Activated T-cell treated with anti-CD3 and anti-CD28 coated beads, Interleukin-2, amount 50 U/mL, for 72 hours (primary cell): ENCODE measurements around the gene CYP24A1. TPM values are rescaled to one million over a fixed set of nuclear protein-coding genes. Genes with fewer than 3 reads are reported as not detected.

Experiments
- ATAC-seq, 2 donors: fragments of 150-1000 bp; cut with Tn5 transposase; replicated peaks in 1 of 2; 2 replicates each; pipeline ENCODE4 v1.10.0; 2021; ENCODE audit warnings: moderate library complexity in 2 of 2, mild to moderate bottlenecking in 1 of 2
- DNase-seq, 2 donors: peaks; one replicate each; pipeline ENCODE4 v3.0.0; 2021 to 2022; ENCODE audit warnings: mixed read lengths in 1 of 2
- H3K27ac Mint-ChIP-seq: one replicate; pipeline ENCODE4 v1.8.0; 2022; ENCODE audit warnings: mild to moderate bottlenecking, moderate library complexity, mixed read lengths
- H3K27me3 Mint-ChIP-seq: one replicate; pipeline ENCODE4 v1.8.0; 2022; ENCODE audit warnings: low read depth, mixed read lengths
- H3K36me3 Mint-ChIP-seq, 2 donors: one replicate each; pipeline ENCODE4 v1.8.0; 2022; ENCODE audit warnings: mixed read lengths in 2 of 2, mild to moderate bottlenecking in 1 of 2; ENCODE audit not compliant: insufficient read depth in 2 of 2
- H3K4me1 Mint-ChIP-seq: one replicate; pipeline ENCODE4 v1.8.0; 2022; ENCODE audit warnings: low read depth, mixed read lengths
- H3K4me3 Mint-ChIP-seq, 2 donors: one replicate each; pipeline ENCODE4 v1.8.0; 2022; ENCODE audit warnings: mild to moderate bottlenecking in 2 of 2, mixed read lengths in 2 of 2, moderate library complexity in 2 of 2
- H3K9me3 Mint-ChIP-seq, 2 donors: one replicate each; pipeline ENCODE4 v1.8.0; 2022; ENCODE audit warnings: mixed read lengths in 2 of 2
- total RNA-seq, 2 donors: library from RNA; stranded (reverse); gene quantifications; one replicate each; pipeline ENCODE4 v1.2.3, GENCODE V29; 2022

CYP24A1 gene
- not detected for total RNA-seq

- peak within 1 kb of the TSS; percentile 76 to 79 for H3K4me3 Mint-ChIP-seq
- H3K4me1 Mint-ChIP-seq = peaks cover 22% of the 10 kb centered on the region
- H3K9me3 Mint-ChIP-seq = no peaks in the 10 kb centered on the region
- ATAC-seq (peak; percentile 43 to 45), DNase-seq (peak in 1 of 2 donors; percentile 18)
- H3K27me3 Mint-ChIP-seq = peaks cover 63% of the 10 kb centered on the region
- H3K36me3 Mint-ChIP-seq = no peaks in the 10 kb centered on the region
- H3K27ac Mint-ChIP-seq = no peak within 1 kb of the TSS
Observed at GRCh38 chr20:54173653-54174456, at the start of gene CYP24A1. Gene CYP24A1 (minus strand): TSS chr20:54173986. CDS start chr20:54173579, 407 bp downstream.

DNA sequence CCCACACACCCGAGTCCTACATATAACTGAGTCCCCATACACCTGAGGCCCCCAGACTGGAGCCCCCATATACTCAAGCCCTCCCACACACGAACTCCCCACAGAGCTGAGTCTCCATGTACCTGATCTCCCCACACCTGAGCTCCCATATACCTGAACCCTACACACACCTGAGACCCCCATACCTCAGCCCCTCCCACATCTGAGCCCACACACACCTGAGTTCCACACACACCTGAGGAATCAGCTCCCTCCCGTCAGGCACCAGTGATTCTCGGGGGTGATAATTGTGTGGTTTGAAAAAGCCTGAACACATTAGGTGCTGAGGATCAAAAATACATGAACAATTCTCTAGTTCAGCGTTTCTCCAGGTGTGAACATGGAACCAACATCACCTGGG lies 49.5 kb upstream of the CYP24A1 start:
- Mint-ChIP-seq H3K4me3 (no peak overlapping the region), H3K27me3 (no peaks in the 10 kb centered on the region), H3K9me3 (peaks cover 3 to 6% of the 10 kb centered on the region in 2 donors), H3K4me1 (peaks cover 26% of the 10 kb centered on the region), H3K36me3 (no peaks in the 10 kb centered on the region), H3K27ac (no peak overlapping the region)
- DNase-seq (no peak), ATAC-seq (no peak)

DNA sequence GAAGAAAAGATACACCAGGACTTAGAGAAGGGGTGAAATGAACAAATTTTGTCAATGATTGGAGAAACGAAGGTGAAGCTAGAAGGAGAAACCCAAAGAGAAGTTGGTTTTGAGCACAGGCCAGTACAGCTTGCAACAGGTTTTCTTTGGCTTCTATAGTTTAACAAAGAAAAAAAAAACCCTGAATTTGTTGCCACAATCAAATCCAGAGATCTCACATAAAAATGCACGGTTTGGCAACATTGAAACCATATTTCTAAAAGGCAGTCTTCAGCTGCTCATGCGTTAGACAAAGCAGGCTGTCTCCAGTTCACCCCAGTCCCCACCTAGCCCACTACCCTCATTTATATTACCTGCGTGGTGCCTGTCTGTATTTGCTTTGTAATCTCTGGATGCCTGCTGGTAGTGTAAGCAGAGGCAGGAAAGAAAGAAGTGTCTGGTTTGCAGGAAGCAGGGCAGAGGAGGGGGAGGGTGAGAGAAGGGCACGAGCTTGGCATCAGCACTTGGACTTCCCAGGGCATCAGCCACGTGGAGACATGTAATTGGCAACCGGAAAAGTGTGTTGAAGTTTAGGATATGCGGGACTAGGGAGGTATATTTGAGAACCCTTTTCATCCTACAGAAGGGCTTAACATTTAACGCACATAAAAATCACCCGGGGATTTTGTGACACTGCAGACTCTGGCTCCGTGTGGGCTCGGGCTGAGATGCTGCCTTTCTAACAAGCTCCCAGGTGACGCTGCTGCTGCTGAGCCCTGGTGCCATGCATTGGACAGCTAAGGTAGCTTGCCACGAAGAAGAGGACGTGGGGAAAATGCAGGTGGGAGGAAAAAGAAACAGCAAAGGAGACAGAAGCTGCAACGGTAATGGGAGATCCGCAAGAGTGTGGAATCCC lies 48.5 kb upstream of the CYP24A1 start:
- DNase-seq = no peak
- Mint-ChIP-seq H3K36me3 (no peaks in the 10 kb centered on the region), H3K9me3 (no peaks in the 10 kb centered on the region), H3K27ac (no peak overlapping the region), H3K4me1 (peaks cover 26% of the 10 kb centered on the region), H3K27me3 (no peaks in the 10 kb centered on the region), H3K4me3 (peak overlapping the region in 1 of 2 donors; percentile 53)
- no peak for ATAC-seq

DNA sequence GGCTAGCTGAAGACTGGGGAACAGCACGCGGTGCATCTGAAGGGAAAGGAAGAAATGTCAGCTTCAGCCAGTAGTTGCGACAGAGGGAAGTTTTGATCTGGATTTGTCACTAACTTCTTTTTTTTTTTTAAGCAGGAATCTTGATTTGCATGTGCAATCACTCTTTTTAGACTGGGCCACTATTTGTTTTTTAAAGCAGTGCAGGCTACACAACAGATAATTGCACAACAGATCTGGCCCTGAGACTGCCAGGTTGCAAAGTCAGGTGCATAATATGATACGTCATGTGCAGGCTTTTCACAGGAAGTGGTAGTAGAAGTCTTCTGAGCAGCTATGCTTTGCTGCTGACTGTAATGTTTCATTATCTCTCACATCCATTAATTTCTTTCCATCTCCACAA lies 47.6 kb upstream of the CYP24A1 start:
- ATAC-seq (peak; percentile 90 to 97), DNase-seq (peak in 1 of 2 donors; percentile 28)
- Mint-ChIP-seq H3K36me3 (peaks cover 0 to 4% of the 10 kb centered on the region in 2 donors), H3K4me3 (peak overlapping the region in 1 of 2 donors; percentile 53), H3K9me3 (no peaks in the 10 kb centered on the region), H3K27ac (peak overlapping the region; percentile 61), H3K4me1 (peaks cover 26% of the 10 kb centered on the region), H3K27me3 (no peaks in the 10 kb centered on the region)

DNA sequence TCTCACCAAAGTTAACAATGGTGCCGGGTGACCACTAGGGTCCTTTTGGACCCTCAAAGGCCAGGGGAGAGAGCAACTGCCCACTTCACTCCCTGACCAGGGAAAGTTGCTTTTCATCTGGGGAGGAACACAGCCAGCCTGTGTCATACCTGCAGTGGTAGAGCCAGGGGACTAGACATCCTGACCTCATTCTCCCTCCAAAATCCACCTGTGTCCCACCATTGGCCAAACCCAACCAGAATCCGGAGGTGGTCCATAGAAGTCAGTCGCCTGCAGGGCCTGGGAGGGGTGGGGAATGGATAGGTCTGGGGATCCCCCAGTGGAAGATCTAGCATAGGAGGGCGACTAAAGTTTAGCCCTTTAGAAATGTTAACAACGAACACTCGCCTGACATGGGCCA lies 46.9 kb upstream of the CYP24A1 start:
- peak overlapping the region; percentile 61 for H3K27ac Mint-ChIP-seq
- H3K4me1 Mint-ChIP-seq = peaks cover 26% of the 10 kb centered on the region
- no peak for ATAC-seq
- H3K4me3 Mint-ChIP-seq = no peak overlapping the region
- H3K9me3 Mint-ChIP-seq = no peaks in the 10 kb centered on the region
- no peak for DNase-seq
- H3K36me3 Mint-ChIP-seq = peaks cover 0 to 6% of the 10 kb centered on the region in 2 donors
- no peaks in the 10 kb centered on the region for H3K27me3 Mint-ChIP-seq

DNA sequence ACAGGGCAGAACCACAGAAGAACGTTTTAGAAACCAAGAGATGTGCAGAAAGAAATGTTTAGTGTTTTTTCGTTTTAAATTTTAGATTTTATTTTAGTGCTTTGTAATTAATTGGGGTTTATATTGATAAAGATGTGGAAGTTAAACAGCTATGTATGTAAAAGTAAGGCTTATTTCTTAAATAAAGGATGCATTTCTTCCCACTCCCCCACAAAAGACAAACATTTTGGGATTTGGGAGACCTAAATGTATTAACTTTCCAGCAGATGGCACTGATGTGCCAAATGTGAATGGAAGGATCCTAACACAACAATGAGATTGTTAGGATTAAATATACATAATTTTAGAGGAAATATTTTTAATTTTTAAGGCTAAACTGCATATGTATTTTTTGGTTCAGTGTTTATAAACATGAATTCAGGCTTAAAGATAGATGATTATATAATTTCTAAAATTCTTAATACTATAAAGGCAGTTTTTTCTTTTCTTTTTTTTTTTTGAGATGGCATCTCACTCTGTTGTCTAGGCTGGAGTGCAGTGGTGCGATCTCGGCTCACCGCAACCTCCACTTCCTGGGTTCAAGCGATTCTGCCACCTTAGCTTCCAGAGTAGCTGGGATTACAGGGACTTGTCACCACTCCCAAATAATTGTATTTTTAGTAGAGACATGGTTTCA lies 46.1 kb upstream of the CYP24A1 start:
- H3K27ac Mint-ChIP-seq = no peak overlapping the region
- ATAC-seq = no peak
- no peaks in the 10 kb centered on the region for H3K9me3 Mint-ChIP-seq
- no peak for DNase-seq
- no peak overlapping the region for H3K4me3 Mint-ChIP-seq
- H3K27me3 Mint-ChIP-seq = no peaks in the 10 kb centered on the region
- H3K4me1 Mint-ChIP-seq = peaks cover 26% of the 10 kb centered on the region
- peaks cover 0 to 6% of the 10 kb centered on the region in 2 donors for H3K36me3 Mint-ChIP-seq

GRCh38 chr20:54218470-54218869 lies 44.7 kb upstream of the CYP24A1 start:
- H3K4me3 Mint-ChIP-seq = no peak overlapping the region
- no peaks in the 10 kb centered on the region for H3K27me3 Mint-ChIP-seq
- H3K36me3 Mint-ChIP-seq = peaks cover 0 to 6% of the 10 kb centered on the region in 2 donors
- H3K4me1 Mint-ChIP-seq = peaks cover 21% of the 10 kb centered on the region
- H3K27ac Mint-ChIP-seq = no peak overlapping the region
- DNase-seq (no peak), ATAC-seq (no peak)
- no peaks in the 10 kb centered on the region for H3K9me3 Mint-ChIP-seq

- Mint-ChIP-seq H3K27ac (no peak overlapping the region), H3K9me3 (no peaks in the 10 kb centered on the region), H3K36me3 (peaks cover 0 to 6% of the 10 kb centered on the region in 2 donors), H3K27me3 (no peaks in the 10 kb centered on the region), H3K4me3 (no peak overlapping the region), H3K4me1 (peaks cover 24% of the 10 kb centered on the region)
- DNase-seq = no peak
- ATAC-seq = no peak
Observed at GRCh38 chr20:54217762-54218161, 44.0 kb upstream of the CYP24A1 start.

DNA sequence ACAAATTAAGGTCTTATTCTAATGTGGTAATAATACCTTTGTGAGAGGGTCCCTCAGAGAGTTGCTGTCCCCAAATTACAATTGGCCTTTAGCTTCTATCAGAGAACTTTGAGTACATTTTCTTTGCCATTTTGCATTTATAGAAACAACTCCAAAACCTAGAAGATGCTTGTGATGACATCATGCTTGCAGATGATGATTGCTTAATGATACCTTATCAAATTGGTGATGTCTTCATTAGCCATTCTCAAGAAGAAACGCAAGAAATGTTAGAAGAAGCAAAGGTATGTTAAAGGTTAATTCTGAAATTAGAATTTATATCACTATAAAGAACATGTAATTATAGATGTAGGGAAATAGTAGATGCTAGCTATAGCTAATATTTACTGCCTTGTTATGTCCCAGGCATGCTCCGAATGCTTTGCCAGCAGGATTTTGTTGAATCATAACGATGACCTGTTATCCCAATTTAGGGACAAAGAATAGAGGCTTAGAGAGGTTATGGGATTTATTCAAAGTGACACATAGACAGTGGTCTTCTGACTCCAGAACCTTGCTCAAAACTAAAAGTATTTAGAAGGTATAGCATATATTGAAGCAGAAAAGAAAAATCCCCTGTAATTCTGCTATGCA lies 41.5 kb upstream of the CYP24A1 start:
- no peaks in the 10 kb centered on the region for H3K9me3 Mint-ChIP-seq
- no peaks in the 10 kb centered on the region for H3K27me3 Mint-ChIP-seq
- peaks cover 18% of the 10 kb centered on the region for H3K4me1 Mint-ChIP-seq
- H3K4me3 Mint-ChIP-seq = no peak overlapping the region
- no peak overlapping the region for H3K27ac Mint-ChIP-seq
- ATAC-seq (no peak), DNase-seq (no peak)
- H3K36me3 Mint-ChIP-seq = peaks cover 0 to 6% of the 10 kb centered on the region in 2 donors

GRCh38 chr20:54214566-54214965 lies 40.8 kb upstream of the CYP24A1 start:
- H3K27me3 Mint-ChIP-seq = no peaks in the 10 kb centered on the region
- peaks cover 24% of the 10 kb centered on the region for H3K4me1 Mint-ChIP-seq
- H3K4me3 Mint-ChIP-seq = no peak overlapping the region
- no peaks in the 10 kb centered on the region for H3K9me3 Mint-ChIP-seq
- DNase-seq (no peak), ATAC-seq (no peak)
- H3K27ac Mint-ChIP-seq = no peak overlapping the region
- H3K36me3 Mint-ChIP-seq = peaks cover 0 to 6% of the 10 kb centered on the region in 2 donors

- Mint-ChIP-seq H3K4me3 (no peak overlapping the region), H3K4me1 (peaks cover 34% of the 10 kb centered on the region), H3K27me3 (no peaks in the 10 kb centered on the region), H3K36me3 (peaks cover 0 to 6% of the 10 kb centered on the region in 2 donors), H3K9me3 (no peaks in the 10 kb centered on the region), H3K27ac (no peak overlapping the region)
- ATAC-seq (no peak), DNase-seq (no peak)
Observed at GRCh38 chr20:54212871-54213270, 39.1 kb upstream of the CYP24A1 start.

DNA sequence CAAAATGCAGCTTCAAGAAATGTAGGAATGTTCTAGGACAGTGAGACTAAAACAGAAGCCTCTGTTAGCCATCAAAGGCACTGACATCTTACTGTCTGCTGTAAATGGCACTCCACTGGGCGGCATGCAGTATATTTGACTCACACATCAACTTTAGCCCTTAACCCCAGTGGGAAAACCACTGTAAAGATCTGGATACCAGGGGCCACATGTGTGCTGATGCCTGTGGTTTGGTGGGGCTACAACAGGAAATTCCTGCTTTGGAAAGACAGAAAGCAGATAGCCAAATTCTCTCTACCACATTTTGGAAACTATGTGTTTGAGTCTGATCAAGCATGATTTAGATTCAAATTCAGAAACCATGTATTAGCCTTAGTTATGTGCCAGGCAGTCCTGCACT lies 38.4 kb upstream of the CYP24A1 start:
- Mint-ChIP-seq H3K4me1 (peaks cover 34% of the 10 kb centered on the region), H3K27ac (no peak overlapping the region), H3K4me3 (no peak overlapping the region), H3K36me3 (peaks cover 0 to 6% of the 10 kb centered on the region in 2 donors), H3K27me3 (no peaks in the 10 kb centered on the region), H3K9me3 (no peaks in the 10 kb centered on the region)
- no peak for DNase-seq
- no peak for ATAC-seq
